Heart right ventricle (tissue), 16 donors: Measurements from ENCODE around the gene NDRG3. TPM values are rescaled to one million over a fixed set of nuclear protein-coding genes. Genes with fewer than 3 reads are reported as not detected.

Experiments
- ATAC-seq, 8 donors: fragments of 200-7000 bp; cut with Tn5 transposase; one replicate each; pipeline ENCODE4 v1.9.1; 2020; ENCODE audit warnings: mild to moderate bottlenecking in 8 of 8, moderate library complexity in 8 of 8, moderate number of reproducible peaks in 1 of 8
- DNase-seq, 2 donors: peaks; one replicate each; pipeline ENCODE4 v3.0.0-alpha.2; 2020
- H3K27ac ChIP-seq, 10 donors: fragments of 200-600 bp; sonication (generic) in 2 of 10; one replicate each; pipeline versions ENCODE4 v1.5.0 to v1.8.0; 2020 to 2022; ENCODE audit warnings: mild to moderate bottlenecking in 3 of 10
- H3K27me3 ChIP-seq, 7 donors: fragments of 200-600 bp; one replicate each; pipeline ENCODE4 v1.8.0; 2021 to 2022; ENCODE audit warnings: mild to moderate bottlenecking in 2 of 7
- H3K36me3 ChIP-seq, 9 donors: fragments of 200-600 bp; sonication (generic) in 1 of 9; one replicate each; pipeline versions ENCODE4 v1.5.0 to v1.8.0; 2020 to 2022; ENCODE audit warnings: mild to moderate bottlenecking in 2 of 9
- H3K4me1 ChIP-seq, 9 donors: fragments of 200-600 bp; sonication (generic) in 1 of 9; one replicate each; pipeline versions ENCODE4 v1.5.0 to v1.8.0; 2020 to 2022; ENCODE audit warnings: mild to moderate bottlenecking in 4 of 9
- H3K4me3 ChIP-seq, 10 donors: fragments of 200-600 bp; sonication (generic) in 2 of 10; one replicate each; pipeline versions ENCODE4 v1.5.0 to v1.8.0; 2020 to 2022; ENCODE audit warnings: mild to moderate bottlenecking in 7 of 10, moderate library complexity in 2 of 10
- H3K9me3 ChIP-seq, 11 donors: fragments of 200-600 bp in 10 of 11; sonication (generic) in 2 of 11; one replicate each; pipeline versions ENCODE4 v1.5.0 to v1.8.0; 2013 to 2022; ENCODE audit warnings: mild to moderate bottlenecking in 2 of 11, control low read depth in 1 of 11, moderate library complexity in 1 of 11
- CTCF ChIP-seq, 9 donors: fragments of 200-600 bp; sonication (generic) in 2 of 9; IDR thresholded peaks; one replicate each; pipeline versions ENCODE4 v1.5.0 to v1.8.0; 2021 to 2022; ENCODE audit warnings: antibody characterized with exemption in 9 of 9, mild to moderate bottlenecking in 5 of 9, moderate library complexity in 1 of 9
- WGBS, 2 donors: extraction: QIAGEN DNeasy Blood & Tissue Kit; methylation state at CpG; one replicate each; pipeline ENCODE4 v1.1.7; 2013; ENCODE audit warnings: inconsistent platforms in 1 of 2; 5-methylcytosine and 5-hydroxymethylcytosine counted together
- intact Hi-C, 10 donors: fragments of 100-400 bp; cut with DNase I; formaldehyde crosslinking; loops; one replicate each; pipeline versions ENCODE4 v1.11.1 to v1.14.2; 2022
- polyA plus RNA-seq, 2 donors: library from polyadenylated mRNA; stranded (reverse); fragments of 200-250 nt; gene quantifications; one replicate each; pipeline ENCODE4 v1.2.3, GENCODE V29; 2013
- total RNA-seq, 10 donors: library from RNA; stranded (reverse); fragmentation: NEBNext Ultra II Directional in 3 of 10; extraction: Animal tissue kit (Norgen Biotek cat#: 25700) in 3 of 10; gene quantifications; one replicate each; pipeline versions ENCODE4 v1.2.1 to v1.2.4, GENCODE V29; 2021 to 2023
- donor health status: Arrhythmogenic right ventricular cardiomyopathy.
- donor health status: ischemic (EF 13 %, LVEDD 7.1; RV severe dilation, severe dysfunction).
- donor health status: healthy with polysubstance abuse.
- donor health status: DM: no; HTN: yes; CAD: no.
- donor health status: DM: no; HTN: no; CAD: no.
- donor health status: ischemic (EF 25% LVEDD 6.9; RV normal size, moderate dysfunction).
- donor health status: ischemic (EF 25% LVEDD 5.7; RV mildly dilated, moderate dysfunction).
- donor health status: healthy.
- donor health status: DM: yes; HTN: yes; CAD: no.
- donor health status: Ischemic cardiomyopathy.
- donor health status: ischemic (EF 35%, LVEDD 5.7; RV mildly dilated, moderate dysfunction).
- donor health status: nonischemic (EF 11% LVEDD 7.7; RV severe dilation, severe dysfunction).
- donor health status: DM: yes; HTN: yes; CAD: no.
- donor health status: PGD.
- donor health status: ischemic (EF 29% LVEDD 5.4; RV normal size, mild dysfunction).
- donor health status: nonischemic (EF 23%, LVEDD 6.1; RV moderate dilation, normal function).

The NDRG3 gene
- total and polyA plus RNA-seq, 12 donors = 19.3 to 37.0 (median 29.9) TPM

- 5 to 7% methylated on average over 8 of the region's 8 CpGs for WGBS, 2 donors
- intact Hi-C loops = loop anchor here in 2 of 10 donors (5.0 to 10.0 kb wide), 2 partner anchors 132 to 280 kb away; no protein-coding TSS in a partner anchor
- H3K36me3 ChIP-seq = no peaks in the 10 kb centered on the region
- DNase-seq = peak; percentile 60 to 71
- peaks cover 5 to 57% (median 22%) of the 10 kb centered on the region in 9 donors for H3K4me1 ChIP-seq
- peak; percentile 56 to 90 (median 85) for ATAC-seq
- H3K4me3 ChIP-seq = peak overlapping the region; percentile 54 to 96 (median 84)
- no peaks in the 10 kb centered on the region for H3K9me3 ChIP-seq
- TF ChIP-seq CTCF (IDR thresholded peaks at IDR 0.05) = no peak
- H3K27ac ChIP-seq = peak overlapping the region; percentile 73 to 94 (median 86)
- H3K27me3 ChIP-seq = no peaks in the 10 kb centered on the region
Observed at GRCh38 chr20:36744764-36745191, 1.1 kb downstream of the NDRG3 start.

- no peaks in the 10 kb centered on the region for H3K27me3 ChIP-seq
- TF ChIP-seq CTCF (IDR thresholded peaks at IDR 0.05) = no peak
- DNase-seq (no peak), ATAC-seq (peak in 1 of 8 donors; percentile 32)
- peak overlapping the region; percentile 22 to 94 (median 86) for H3K27ac ChIP-seq
- 55 to 63% methylated on average over 4 of the region's 4 CpGs for WGBS, 2 donors
- H3K9me3 ChIP-seq = no peaks in the 10 kb centered on the region
- intact Hi-C loops = loop anchor here in 1 of 10 donors (10.0 kb wide), 1 partner anchor 279 kb away; no protein-coding TSS in a partner anchor
- peak overlapping the region in 6 of 10 donors; percentile 2 to 93 (median 79) for H3K4me3 ChIP-seq
- H3K4me1 ChIP-seq = peaks cover 5 to 56% (median 22%) of the 10 kb centered on the region in 9 donors
- no peaks in the 10 kb centered on the region for H3K36me3 ChIP-seq
Observed at GRCh38 chr20:36744243-36744642, 1.6 kb downstream of the NDRG3 start.

GRCh38 chr20:36742558-36742957, 3.3 kb downstream of the NDRG3 start:
- no peak for TF ChIP-seq CTCF (IDR thresholded peaks at IDR 0.05)

GRCh38 chr20:36741072-36741471, 4.8 kb downstream of the NDRG3 start:
- H3K4me1 ChIP-seq = peaks cover 2 to 59% (median 22%) of the 10 kb centered on the region in 9 donors
- H3K36me3 ChIP-seq = no peaks in the 10 kb centered on the region
- H3K4me3 ChIP-seq = no peak overlapping the region
- no peaks in the 10 kb centered on the region for H3K27me3 ChIP-seq
- H3K27ac ChIP-seq = peak overlapping the region in 2 of 10 donors; percentile 41 to 46
- 67 to 68% methylated on average over 4 of the region's 4 CpGs for WGBS, 2 donors
- no peaks in the 10 kb centered on the region for H3K9me3 ChIP-seq
- intact Hi-C loops = loop anchor here in 1 of 10 donors (10.0 kb wide), 1 partner anchor 276 kb away; no protein-coding TSS in a partner anchor
- ATAC-seq (no peak), DNase-seq (no peak)
- TF ChIP-seq CTCF (IDR thresholded peaks at IDR 0.05) = no peak

More at GRCh38 chr20:36742558-36742957, 3.3 kb downstream of the NDRG3 start:
- Histone ChIP-seq H3K27me3 (no peaks in the 10 kb centered on the region), H3K36me3 (no peaks in the 10 kb centered on the region), H3K4me1 (peaks cover 5 to 54% (median 22%) of the 10 kb centered on the region in 9 donors), H3K27ac (peak overlapping the region in 6 of 10 donors; percentile 23 to 49 (median 45)), H3K4me3 (no peak overlapping the region), H3K9me3 (no peaks in the 10 kb centered on the region)
- ATAC-seq = no peak
- no peak for DNase-seq
- 92 to 99% methylated on average over 2 of the region's 2 CpGs for WGBS, 2 donors
- intact Hi-C loops = loop anchor here in 1 of 10 donors (10.0 kb wide), 1 partner anchor 278 kb away; no protein-coding TSS in a partner anchor
